ENCODE measurements around the gene APLP2.
"Not testable (repeated sequence)": the region's sequence is repeated elsewhere in the genome, so short reads cannot be mapped to it uniquely, and the experiment has no call there.

The APLP2 gene

DNA sequence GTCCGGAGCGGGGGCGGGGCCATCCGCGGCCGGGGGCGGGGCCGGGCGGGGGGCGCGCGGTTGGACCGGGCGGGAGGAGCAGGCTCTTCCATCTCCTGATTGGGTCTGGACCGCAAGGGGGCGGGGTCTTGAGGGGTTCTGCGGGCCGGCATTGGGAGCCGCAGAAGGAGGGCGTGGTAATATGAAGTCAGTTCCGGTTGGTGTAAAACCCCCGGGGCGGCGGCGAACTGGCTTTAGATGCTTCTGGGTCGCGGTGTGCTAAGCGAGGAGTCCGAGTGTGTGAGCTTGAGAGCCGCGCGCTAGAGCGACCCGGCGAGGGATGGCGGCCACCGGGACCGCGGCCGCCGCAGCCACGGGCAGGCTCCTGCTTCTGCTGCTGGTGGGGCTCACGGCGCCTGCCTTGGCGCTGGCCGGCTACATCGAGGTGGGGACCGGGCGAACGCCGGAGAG, at the start of gene APLP2:
Gene APLP2 (plus strand): TSS at position 236 of the 450 bp plus-strand sequence. CDS start 84 bp downstream, at position 320.
- DNase-seq = peak; percentile 100

DNA sequence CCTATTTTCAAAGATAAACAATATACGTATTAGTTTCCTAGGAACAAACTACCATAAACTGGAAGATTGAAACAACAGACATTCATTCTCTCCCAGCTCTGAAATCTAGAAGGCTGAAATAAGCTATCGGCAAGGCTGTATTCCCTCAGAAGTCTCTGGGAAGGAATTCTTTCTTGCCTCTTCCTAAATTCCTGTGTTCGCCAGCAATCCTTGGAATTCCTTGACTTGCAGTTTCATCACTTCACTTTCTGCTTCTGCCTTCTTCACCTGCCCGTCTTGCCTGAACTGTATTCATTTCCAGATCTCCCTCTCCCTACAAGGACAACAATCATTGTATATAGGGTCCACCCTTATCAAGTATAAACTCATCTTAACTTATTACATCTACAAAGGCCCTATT, 49.4 kb upstream of the APLP2 start:
- DNase-seq = no peak

DNA sequence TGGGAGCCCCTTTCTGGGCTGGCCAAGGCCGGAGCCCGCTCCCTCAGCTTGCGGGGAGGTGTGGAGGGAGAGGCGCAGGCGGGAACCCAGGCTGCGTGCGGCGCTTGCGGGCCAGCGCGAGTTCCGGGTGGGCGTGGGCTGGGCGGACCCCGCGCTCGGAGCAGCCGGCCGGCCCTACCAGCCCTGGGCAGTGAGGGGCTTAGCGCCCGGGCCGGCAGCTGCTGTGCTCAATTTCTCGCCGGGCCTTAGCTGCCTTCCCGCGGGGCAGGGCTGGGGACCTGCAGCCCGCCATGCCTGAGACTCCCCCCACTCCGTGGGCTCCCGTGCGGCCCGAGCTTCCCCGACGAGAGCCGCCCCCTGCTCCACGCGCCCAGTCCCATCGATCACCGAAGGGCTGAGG, 48.1 kb upstream of the APLP2 start:
- DNase-seq = not testable (repeated sequence)

DNA sequence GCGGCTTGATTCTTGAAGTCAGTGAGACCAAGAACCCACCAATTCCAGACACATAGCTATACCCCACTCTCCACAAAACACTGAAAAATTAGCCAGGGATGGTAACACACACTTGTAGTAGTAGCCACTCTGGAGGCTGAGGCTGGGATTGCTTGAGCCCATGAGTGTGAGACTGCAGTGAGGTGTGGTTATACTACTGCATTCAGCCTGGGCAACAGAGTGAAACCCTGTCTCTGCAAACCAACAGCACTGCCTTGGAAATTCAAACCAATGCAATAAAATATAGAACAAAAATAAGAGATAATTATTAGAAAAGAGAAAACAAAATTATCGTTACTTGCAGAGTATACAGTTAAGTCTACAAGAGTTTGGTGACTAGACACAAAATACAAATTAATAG, 46.9 kb upstream of the APLP2 start:
- no peak for DNase-seq

DNA sequence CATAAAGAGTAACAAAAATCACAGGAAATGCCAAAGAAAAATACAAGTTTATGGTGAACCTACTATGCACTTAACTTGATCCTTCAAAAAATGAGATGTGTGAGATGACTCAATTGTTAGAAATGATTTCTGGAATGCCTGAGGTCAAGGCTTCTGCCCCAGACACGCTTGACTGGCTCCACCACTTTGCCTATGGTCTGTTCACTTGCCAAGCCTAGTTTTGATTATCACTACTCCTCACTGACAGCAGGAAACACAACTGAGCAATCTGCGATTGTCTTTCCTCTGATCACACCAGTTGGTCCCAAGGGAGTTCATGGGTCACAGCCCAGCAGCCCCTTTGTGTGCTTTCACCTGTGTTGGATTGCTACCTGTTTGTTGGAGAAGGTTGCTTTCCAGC, 46.5 kb upstream of the APLP2 start:
- no peak for DNase-seq

DNA sequence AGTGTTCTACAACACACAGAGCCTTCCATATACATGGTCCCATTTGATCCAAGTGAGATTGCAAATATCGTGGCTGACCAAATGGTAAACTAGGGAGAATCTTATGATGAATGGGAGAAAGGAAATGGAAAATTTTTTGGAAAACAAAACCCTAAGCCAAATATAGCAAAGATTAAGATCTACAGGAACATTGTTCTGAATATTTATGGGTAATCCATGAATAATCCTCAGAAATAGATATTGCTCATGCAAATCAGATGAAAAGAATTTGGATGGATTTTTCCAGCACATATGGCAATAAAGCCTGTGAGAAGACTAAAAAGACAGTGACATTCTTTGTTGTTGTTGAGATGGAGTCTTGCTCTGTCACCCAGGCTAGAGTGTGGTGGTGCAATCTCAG, 45.3 kb upstream of the APLP2 start:
- DNase-seq = no peak

DNA sequence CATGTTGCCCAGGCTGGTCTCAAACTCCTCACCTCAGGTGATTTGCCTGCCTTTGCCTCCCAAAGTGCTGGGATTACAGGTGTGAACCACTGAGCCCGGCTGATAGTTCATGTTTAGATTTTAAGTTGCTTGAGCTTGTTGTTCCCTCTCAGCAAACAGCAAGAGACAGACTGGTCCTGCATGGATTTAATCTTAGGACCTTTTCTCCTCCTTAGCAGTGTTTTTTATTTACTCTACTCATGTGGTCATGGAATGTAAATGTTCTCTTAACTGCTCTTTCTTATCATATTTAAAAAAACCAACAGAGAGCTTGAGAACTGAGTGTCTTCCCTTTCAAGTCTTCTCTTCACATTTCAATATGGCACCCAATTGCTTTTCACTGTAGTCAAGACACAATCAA, 44.3 kb upstream of the APLP2 start:
- DNase-seq = no peak

DNA sequence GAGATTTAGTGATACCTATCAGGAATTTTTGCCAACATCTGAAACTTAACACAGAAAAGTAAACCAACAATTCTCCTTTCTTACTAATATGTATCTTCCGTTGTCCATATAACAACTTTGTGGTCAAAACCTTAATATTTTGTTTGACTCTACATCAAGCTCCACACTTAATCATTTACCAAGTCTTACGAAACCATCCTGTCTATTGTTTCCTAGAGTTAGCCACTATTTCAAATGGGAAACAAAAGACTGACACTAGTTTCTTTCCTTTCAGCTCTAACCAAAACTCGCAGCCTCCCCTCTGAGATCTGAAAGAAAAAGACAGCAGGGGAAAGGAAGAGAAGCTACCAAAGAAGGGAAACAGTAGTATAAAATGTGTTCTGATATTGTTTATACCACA, 40.6 kb upstream of the APLP2 start:
- no peak for DNase-seq

DNA sequence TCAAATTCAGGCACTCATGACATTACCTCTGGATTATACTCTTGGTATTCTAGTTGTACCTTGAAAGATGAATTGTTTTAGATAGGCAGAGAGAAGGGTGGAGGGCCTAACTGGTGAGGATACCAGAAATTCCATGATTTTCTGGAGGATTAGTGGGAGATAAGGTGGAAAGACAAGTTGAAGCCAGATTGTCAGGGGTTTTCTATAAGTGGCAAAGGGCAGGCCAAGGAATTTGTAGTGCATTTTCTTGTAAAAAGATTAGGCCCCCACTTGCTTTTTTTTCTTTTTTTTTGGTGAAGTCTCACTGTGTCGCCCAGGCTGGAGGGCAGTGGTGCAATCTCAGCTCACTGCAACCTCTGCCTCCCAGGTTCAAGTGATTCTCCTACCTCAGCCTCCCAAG, 38.6 kb upstream of the APLP2 start:
- DNase-seq = no peak

DNA sequence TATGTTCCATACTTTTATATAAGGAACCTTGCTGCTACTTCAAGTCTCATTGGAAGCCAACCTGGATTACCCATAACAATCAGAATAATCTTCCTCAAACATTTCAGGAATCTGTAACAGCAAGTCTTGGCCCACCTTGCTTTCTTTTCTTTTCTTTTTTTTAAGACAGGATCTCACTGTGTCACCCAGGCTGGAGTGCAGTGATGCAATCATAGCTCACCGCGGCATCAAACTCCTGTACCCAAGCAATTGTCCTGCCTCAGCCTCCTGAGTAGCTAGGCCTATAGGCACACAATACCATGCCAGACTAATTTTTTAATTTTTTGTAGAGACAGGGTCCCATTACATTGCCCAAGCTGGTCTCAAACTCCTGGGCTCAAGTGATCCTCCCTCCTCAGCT, 37.7 kb upstream of the APLP2 start:
- DNase-seq = no peak

DNA sequence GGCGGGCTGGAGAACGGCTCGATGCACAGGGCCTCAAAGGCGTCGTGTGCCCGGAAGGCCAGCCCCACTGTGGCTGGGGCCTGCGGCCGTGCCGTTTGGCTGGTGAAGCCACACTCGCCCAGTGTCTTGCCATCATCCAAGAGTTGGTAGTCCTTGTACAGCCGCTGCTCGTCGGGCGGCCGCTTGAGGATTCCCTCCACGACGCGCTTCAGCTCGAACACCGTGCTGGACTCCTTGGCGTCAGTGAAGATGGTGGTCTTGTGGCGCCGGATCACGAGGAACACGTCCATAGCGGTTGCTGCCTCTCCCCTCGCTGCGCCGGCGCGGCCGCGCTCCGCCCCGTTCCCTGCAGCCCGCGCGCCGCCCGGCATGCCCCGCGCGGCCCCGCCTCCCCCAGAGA, 36.8 kb upstream of the APLP2 start:
- DNase-seq = no peak

DNA sequence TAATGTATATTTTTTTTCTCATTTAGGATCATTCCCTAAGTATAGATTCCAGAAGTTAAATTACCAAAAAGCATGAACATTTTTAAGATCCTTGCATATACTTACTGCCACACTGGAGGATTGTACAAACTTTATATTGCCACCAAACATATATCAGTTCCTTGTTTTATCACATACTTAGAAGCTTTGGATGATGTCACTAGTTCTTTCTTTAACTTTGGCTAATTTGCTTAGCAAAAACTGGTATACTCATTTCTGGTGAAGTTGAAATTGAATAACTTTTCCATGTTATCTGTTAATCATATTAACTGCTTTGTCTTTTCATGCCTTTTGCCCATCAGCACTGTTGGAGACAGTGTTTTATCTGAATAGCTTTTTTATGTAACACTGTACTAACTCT, 35.5 kb upstream of the APLP2 start:
- DNase-seq = no peak

DNA sequence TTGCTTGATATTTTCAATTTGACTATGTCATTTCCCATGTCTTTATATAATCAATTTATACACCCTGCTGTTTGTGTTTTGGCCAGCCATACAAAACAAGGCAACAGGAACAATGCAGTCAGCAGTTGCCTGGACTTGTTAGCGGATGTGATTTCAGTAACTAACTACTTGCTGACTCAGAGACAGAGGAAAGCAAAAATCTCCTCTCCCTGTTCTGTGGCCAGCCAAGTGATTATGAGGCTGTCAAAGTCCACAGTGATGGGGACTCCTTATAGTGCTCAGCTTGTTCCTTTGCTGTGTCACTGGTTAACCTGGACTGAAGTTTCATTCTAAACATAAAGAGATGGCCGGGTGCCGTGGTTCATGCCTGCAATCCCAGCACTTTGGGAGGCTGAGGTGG, 32.6 kb upstream of the APLP2 start:
- no peak for DNase-seq

DNA sequence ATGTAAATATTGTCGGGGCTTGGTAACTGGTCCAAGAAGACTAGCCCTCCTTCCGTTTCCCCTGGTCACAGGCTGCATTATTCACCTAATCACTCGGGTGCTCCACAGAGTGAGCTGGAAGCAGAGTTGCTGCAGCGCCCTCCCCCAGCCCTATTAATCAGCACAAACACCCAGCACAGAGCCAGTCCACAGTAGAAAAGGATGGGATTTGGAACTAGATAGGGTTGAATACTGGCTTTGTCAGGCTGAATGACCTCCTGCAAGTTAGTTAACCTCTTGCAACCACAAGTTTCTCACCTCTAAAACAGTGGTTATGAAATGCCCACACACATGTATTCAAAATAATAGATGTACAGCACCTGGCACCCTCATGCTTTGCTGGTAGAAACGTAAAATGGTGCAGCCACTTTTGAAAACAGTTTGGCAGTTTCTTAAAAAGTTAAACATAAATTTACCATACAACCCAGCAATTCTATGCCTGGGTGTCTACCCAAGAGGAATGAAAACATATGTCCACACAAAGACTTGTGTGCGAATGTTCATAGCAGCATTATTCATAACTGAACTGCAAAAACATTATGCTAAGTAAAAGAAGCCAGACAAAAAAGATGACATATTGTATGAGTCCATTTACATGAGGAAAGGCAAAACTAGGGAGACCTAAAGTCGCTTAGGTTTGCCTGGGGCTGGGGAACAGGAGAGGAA, 31.7 kb upstream of the APLP2 start:
- DNase-seq = no peak

DNA sequence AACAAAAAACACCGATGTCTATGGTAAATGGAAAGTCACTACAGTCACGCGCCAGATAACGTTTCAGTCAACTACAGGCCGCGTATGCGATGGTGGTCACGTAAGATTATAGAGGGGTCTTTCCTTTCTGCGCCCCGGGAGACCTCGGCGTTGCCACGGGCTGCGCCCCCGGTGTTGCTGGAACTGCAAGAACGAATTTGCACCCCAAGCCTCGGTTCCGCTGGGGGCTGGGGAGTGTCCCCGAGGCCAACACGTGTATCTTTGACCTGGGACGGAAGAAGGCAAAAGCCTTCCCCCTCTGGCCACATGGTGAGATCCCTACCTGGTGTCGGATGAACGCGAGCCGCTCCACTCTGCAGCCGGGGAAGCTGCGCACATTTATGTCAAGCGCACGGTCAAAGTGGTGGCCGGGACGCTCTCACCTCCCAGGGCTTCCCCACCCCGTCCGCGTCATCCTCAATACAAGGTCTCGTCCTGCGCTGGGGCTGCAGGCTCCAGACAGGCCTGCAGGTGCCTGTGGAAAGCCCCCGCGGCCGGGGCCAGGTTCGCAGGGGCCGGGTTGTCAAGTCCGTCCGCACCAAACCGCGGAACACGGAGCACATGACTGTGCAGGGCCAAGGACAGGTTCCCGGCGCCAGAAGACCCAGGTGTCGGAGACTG, 29.3 kb upstream of the APLP2 start:
- DNase-seq = no peak

DNA sequence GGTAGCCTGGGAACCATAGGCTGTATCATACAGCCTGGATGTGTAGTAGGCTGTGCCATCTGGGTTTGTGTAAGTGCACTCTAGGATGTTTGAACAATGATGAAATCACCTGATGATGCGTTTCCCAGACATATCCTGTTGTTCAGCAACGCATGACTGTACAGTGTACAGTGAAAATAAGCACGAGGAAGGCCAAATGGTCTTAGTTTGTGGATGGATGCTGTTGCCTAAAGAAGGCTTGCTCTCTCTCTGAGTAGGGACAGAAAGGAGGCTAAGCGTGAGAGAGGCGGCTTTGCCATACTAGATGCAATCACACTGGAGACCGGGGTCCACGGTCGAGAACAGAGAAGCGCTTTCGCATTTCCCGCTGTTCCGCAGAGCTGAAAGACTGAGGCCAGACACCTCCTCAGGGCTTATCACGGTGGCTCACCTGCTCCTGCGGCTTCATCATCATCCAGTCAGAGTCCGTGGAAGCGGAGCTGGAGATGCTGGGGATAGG, 27.6 kb upstream of the APLP2 start:
- DNase-seq = no peak

DNA sequence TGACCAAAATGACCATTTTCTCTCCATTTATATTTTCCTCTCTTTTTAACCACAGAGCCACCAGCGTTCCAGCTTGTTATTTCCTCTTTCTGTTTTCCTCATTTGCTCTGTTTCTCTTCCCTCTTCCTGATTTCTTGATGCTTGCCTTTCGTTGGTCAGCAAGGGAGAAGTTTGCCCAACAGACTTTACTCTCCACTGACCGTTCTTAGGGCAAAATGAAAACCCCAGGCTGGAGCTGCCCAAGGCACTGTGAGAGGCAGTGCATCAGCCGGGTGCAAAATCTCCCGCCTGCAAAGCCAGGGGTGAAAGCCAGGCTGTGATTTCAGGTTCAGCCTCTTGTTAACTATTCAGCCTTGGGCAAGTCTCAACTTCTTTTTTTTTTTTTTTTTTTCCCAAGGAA, 26.1 kb upstream of the APLP2 start:
- DNase-seq = no peak

DNA sequence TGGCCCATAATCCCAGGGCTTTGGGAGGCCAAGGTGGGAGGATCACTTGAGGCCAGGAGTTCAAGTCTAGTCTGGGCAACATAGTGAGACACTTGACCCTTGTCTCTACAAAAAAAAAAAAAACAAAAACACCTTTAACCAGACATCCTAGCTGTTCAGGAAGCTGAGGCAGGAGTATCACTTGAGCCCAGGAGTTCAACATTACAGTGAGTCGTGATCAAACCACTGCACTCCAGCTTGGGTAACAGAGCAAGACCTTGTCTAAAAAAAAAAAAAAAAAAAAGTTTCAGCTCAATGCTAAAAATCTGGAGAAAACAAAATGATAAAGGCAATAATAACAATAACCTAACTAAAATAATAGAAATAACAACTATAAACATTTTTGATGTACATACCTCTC, 22.6 kb upstream of the APLP2 start:
- no peak for DNase-seq

DNA sequence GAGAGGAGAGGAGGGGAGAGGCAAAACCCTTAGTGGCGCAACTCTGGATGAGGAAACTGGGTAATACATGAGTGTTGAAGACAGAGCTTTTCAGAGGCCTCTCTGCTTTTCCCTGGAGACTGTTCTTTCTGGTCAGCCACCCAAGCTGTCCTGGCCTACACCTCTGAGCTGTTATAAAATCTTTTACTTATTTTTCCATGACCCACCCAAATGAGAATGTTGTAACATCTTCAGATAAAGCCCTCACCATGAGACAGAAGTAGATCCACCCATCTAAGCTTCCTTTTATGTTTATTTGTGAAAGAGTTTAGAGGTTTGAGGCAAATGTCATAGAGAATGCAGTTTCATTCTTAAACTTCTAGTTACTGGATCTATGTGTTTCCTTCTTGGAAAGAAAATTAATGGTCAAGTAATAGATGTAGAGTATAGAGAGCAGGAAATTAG, 20.3 kb upstream of the APLP2 start:
- DNase-seq = peak; percentile 37

DNA sequence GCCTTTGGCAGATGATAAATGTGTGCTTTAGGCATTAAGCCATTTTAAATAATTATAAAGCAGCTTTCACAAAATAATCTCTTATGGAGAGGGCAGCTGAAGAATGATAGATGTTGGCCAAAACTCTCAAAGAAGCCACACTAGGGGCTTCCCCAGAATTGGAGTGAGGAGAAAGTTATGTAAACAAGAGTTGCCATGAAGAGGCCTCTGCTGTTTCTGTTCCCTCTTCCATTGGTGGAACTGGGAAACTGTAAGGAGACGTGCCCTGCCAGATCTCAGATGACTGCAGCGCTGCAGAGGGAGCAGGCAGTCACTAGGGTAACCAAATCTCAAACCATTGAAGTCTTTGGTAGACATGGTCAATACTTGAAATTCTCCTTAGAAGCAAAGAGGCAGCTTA, 19.4 kb upstream of the APLP2 start:
- no peak for DNase-seq

DNA sequence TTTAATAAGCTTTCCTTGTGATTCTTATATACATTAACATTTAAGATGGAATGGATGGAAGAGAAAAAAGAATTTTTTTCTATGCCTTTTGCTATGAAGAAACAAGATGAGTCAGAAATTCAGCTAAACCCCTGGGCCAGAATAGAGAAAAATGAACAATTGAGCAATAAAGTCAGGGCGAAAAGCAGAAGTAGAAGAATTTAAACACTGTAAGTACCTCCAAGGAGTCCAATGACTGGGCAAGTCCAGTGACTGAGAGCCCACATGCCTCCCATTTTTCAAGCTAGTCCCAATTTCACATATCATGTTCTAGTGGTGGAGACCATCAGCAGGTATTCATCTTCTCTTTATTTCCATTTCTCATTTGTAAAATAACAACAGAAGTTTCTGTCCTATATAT, 18.6 kb upstream of the APLP2 start:
- peak; percentile 76 for DNase-seq

DNA sequence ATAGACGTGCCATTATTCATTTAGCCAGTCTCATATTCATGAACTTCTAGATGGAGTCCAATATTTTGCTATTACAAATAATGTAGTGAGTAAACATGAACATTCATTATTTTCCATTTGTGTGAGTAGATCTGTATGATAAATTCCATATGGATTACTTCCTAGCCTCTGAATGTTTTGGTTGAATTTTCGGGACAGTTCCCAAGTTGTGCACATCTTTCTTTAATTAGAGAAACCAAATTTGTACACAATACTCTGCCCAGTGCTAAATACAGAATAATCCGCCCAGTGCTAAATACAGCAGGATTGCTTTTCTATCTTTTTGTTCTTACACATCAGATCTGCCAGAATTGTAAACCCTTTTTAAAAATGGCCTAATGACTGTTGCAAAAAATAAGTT, 17.1 kb upstream of the APLP2 start:
- no peak for DNase-seq

DNA sequence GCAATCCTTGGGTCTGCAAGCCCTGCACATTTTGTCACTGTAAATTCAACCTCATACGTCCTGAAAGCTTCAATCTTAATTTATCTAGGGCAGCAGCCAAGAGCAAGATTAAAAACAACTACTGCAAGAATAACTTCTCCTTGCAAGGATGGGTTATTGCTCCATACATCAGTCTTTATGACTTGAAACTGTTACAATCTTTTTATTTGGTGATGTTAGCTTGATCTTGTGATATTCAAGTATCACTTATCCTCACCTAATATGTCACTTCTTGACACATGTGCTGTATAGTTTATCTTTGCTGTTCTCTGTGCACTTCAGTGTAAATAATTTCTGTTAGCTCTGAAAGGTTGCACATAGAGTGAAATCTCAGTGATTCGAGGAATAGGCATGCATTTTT, 14.7 kb upstream of the APLP2 start:
- no peak for DNase-seq

DNA sequence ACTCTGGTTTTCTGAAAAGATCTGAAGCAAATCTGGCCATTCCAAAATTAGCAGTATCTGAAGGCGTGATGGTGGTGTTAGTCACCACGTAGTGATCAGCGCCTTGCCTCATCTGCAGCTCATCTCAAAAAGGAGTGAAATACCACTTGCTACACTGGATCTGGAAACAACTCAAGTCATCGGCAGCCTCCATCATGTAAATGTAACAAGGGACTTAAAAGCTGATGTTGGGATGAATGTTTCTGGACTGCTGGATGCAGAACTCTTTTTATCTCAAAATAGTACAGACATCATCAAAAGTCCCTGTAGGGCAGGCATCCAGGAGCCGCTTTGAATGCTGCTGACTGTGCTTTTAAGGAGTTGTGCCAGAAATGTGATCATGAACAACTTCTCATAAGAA, 14.1 kb upstream of the APLP2 start:
- DNase-seq = no peak

DNA sequence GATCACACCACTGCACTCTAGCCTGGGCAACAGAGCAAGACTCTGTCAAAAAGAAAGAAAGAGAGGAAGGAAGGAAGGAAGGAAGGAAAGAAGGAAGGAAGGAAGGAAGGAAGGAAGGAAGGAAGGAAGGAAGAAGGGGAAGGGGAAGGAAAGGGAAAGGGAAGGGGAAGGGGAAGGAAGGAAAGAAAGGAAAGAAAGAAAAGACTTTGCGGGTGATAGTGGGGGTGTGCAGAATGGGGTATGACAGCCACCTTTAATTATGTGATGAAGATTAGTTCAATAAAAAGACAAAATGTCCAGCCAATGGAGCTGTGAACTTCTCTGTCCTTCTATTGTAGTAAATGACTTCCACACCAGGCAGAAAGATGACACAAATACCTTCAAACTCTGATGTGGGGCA, 8.7 kb upstream of the APLP2 start:
- no peak for DNase-seq

Measured in hematopoietic multipotent progenitor cell treated with erythropoietin and hydrocortisone succinate and interleukin-3 and kit ligand, for 4 days (in vitro differentiated cells).